GM12865 (cell line): ENCODE measurements around the gene RYR3.

Source experiments
- DNase-seq: peaks from one replicate; pipeline ENCODE4 v3.0.0; 2010; ENCODE audit warnings: low read depth
- H3K4me3 ChIP-seq: 2 replicates; pipeline ENCODE4 v1.5.1; 2011; ENCODE audit warnings: mild to moderate bottlenecking, low read depth, low read length, control low read depth
- TF ChIP-seq, protein P1 (sequence below): IDR thresholded peaks from 2 replicates; pipeline ENCODE4 v1.5.1; 2011; ENCODE audit warnings: low read length, control low read depth, low read depth, inconsistent platforms; ENCODE audit not compliant: insufficient read depth; ENCODE audit errors: missing control alignments

The RYR3 gene

DNA sequence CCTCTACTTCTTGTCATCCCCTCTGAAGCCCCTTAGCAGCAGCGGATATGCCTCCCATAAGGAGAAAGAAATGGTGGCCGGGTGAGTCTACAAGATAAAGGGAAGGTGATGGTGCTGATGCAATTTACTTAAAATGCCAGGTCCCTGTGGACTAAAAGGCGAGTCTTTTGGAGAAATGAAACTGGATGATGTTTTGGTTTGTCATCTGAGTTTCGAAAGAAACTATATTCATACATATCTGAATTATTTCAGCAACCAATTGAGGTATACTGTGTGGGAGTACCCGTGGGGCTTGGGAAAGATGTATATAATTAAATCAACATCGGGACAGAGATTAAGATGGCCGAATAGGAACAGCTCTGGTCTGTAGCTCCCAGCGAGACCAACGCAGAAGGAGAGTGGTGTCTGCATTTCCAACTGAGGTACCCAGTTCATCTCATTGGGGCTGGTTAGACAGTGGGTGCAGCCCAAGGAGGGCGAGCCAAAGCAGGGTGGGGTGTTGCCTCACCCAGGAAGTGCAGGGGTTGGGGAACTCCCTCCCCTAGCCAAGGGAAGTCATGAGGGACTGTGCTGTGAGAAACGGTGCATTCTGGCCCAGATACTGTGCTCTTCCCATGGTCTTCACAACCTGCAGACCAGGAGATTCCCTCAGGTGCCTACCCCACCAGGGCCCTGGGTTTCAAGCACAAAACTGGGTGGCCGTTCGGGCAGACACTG, 446.9 kb downstream of the RYR3 start:
- DNase-seq = no peak
- TF ChIP-seq, protein P1, sequence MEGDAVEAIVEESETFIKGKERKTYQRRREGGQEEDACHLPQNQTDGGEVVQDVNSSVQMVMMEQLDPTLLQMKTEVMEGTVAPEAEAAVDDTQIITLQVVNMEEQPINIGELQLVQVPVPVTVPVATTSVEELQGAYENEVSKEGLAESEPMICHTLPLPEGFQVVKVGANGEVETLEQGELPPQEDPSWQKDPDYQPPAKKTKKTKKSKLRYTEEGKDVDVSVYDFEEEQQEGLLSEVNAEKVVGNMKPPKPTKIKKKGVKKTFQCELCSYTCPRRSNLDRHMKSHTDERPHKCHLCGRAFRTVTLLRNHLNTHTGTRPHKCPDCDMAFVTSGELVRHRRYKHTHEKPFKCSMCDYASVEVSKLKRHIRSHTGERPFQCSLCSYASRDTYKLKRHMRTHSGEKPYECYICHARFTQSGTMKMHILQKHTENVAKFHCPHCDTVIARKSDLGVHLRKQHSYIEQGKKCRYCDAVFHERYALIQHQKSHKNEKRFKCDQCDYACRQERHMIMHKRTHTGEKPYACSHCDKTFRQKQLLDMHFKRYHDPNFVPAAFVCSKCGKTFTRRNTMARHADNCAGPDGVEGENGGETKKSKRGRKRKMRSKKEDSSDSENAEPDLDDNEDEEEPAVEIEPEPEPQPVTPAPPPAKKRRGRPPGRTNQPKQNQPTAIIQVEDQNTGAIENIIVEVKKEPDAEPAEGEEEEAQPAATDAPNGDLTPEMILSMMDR = no peak
- H3K4me3 ChIP-seq = no peak overlapping the region

DNA sequence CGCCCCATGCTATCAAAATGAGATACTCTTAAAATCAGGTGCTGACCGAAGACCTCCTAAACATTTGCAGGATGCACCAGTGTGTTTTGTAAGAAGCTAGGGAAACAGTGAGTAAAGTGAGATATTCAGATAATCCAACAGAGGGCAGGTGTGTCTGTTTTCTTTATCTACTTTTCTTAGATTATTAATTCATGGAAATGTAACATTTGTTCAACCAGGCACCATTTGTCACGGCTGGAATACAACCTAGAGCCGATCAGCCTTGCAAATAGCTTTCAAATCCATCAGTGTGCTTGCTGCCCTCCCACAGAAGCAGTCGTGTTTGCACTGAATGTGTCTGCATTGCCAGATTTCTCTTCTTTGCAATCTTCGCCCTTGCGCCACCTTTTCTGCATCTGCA, 455.6 kb downstream of the RYR3 start:
- no peak for DNase-seq
- no peak overlapping the region for H3K4me3 ChIP-seq
- TF ChIP-seq, protein P1 = no peak

DNA sequence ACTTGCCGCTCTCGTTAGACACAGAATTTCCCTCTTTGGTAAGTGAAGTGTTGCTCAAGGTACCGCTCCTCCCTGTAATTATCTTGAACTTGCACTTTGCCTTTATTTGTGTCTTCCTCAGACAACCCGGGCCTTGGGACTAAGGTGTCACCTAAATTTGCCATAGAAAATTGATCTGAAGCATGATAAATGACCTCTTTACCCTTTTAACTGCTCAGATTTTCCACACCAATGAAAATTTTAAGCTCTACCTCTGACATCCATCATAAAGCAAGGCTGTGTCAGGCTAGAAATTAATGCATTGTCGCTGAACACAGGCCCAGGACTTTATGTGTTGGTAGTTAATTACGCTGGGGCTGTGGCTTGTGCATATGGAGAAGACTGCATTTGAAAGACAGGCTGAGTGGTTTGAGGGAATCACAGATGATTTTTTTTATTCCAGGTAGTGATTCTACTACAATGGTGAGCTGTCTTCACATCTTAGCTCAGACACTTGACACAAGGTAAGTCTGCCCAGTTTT, 458.0 kb downstream of the RYR3 start:
- no peak for DNase-seq
- TF ChIP-seq, protein P1 = no peak
- no peak overlapping the region for H3K4me3 ChIP-seq

DNA sequence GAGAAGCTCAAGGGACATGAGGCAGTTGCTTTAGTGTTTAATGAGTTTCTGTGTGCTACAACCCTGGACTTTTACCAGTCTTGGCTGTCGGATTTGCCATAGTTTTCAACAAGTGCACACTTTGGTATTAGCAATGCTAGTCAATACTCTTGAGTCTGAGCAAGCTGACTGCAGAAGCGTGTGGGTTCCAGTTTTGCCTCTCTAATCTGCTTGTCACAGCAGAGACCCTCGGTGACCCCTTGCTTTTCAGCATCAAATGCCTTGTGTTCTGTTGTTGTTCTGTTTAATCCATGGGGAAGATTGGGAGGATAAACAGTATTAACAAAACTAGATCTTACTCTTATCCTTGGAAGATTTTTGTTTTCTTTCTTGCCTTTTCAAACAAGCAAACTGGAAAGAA, 463.2 kb downstream of the RYR3 start:
- no peak for DNase-seq
- no peak overlapping the region for H3K4me3 ChIP-seq
- TF ChIP-seq, protein P1 = no peak

DNA sequence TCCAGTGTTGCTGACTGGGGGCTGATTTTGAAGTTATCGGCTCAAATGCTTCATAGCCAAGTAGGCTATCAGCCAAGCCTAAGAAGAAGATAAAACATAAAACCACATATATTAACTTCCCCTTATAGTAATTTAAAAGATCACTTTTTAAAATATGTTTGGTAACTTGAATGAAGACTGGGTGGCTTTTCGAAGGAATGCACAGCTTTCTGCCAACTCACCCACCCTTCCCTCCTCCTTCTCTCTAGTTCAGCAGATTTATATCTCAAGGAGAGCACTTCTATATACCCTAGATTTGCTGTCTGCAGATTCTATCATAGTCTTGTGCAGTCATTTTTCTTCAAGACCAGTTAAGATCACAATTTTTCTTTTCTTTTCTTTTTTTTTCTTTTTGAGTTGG, 468.1 kb downstream of the RYR3 start:
- TF ChIP-seq, protein P1 = no peak
- no peak for DNase-seq
- H3K4me3 ChIP-seq = no peak overlapping the region

DNA sequence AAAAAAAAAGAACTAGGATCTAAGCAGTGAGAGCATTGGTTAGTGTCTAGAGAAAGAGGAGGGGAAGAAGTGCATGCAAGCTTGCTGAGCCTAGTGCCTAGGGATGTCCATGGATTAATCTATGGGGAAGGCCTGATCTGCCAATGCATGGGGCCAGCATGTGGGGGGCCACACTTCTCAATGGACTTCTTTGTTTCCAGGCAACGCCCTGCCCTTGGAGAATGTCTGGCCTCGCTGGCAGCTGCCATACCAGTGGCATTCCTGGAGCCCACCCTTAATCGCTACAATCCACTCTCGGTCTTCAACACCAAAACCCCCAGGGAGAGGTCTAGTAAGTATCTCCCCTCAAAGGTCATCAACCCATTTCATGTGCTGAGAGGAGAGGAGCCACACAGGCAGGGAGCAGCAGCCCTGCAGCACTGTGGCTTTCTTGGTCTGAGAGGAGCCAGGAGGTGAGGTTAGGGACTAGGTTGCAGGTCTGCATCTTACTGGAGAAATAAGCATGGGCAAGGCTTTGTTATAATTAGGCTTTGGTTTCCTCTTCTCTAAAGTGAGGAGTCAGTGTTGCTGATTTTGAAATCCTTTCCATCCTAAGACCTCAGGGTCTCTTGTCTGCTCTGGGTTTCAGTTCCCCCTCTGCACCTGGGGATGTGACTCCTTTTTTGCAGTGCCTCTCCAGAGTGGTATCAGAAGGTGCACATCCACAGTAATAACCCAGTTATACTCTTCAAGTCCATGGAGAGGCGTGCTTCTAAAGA, 469.4 kb downstream of the RYR3 start:
- peak; percentile 46 for DNase-seq
- TF ChIP-seq, protein P1 = no peak
- H3K4me3 ChIP-seq = no peak overlapping the region
